ENCODE measurements around the gene GJA1.
"Not testable (repeated sequence)": the region's sequence is repeated elsewhere in the genome, so short reads cannot be mapped to it uniquely, and the experiment has no call there.

Gene GJA1

GRCh38 chr6:121438869-121439268 lies 3.4 kb downstream of the GJA1 start:
- TF ChIP-seq ZFX (IDR thresholded peaks at IDR 0.05) (no peak), CTCF (conservative IDR thresholded peaks at IDR 0.05) (no peak)
- H3K27ac ChIP-seq: no peak overlapping the region

GRCh38 chr6:121439475-121439874 lies 4.0 kb downstream of the GJA1 start:
- no peak for TF ChIP-seq ZFX (IDR thresholded peaks at IDR 0.05)
- no peak for TF ChIP-seq CTCF (conservative IDR thresholded peaks at IDR 0.05)
- H3K27ac ChIP-seq: no peak overlapping the region

GRCh38 chr6:121439926-121440325 lies 4.5 kb downstream of the GJA1 start:
- H3K27ac ChIP-seq: no peak overlapping the region
- TF ChIP-seq CTCF (conservative IDR thresholded peaks at IDR 0.05) (no peak), ZFX (IDR thresholded peaks at IDR 0.05) (no peak)

GRCh38 chr6:121441477-121441876 lies 6.0 kb downstream of the GJA1 start:
- TF ChIP-seq CTCF (conservative IDR thresholded peaks at IDR 0.05): no peak
- no peak for TF ChIP-seq ZFX (IDR thresholded peaks at IDR 0.05)
- H3K27ac ChIP-seq: no peak overlapping the region

- TF ChIP-seq ZFX (IDR thresholded peaks at IDR 0.05) (no peak), CTCF (conservative IDR thresholded peaks at IDR 0.05) (no peak)
- H3K27ac ChIP-seq: no peak overlapping the region
Observed at GRCh38 chr6:121442576-121442975, 7.1 kb downstream of the GJA1 start.

- no peak overlapping the region for H3K27ac ChIP-seq
- no peak for TF ChIP-seq CTCF (conservative IDR thresholded peaks at IDR 0.05)
- TF ChIP-seq ZFX (IDR thresholded peaks at IDR 0.05): no peak
Observed at GRCh38 chr6:121443971-121444541, 8.6 kb downstream of the GJA1 start.

- not testable (repeated sequence) for H3K27ac ChIP-seq
Observed at GRCh38 chr6:121446705-121447104, 11.3 kb downstream of the GJA1 start.

GRCh38 chr6:121447746-121448145 lies 12.3 kb downstream of the GJA1 start:
- not testable (repeated sequence) for H3K27ac ChIP-seq

- not testable (repeated sequence) for H3K27ac ChIP-seq
Observed at GRCh38 chr6:121448528-121448927, 13.1 kb downstream of the GJA1 start.
